ENCODE data around the gene ARRB2. TPM values are rescaled to one million over a fixed set of nuclear protein-coding genes. Genes with fewer than 3 reads are reported as not detected.

ARRB2 gene
- total RNA-seq, 1 donor from 2014 or later, result 13.0 TPM

DNA sequence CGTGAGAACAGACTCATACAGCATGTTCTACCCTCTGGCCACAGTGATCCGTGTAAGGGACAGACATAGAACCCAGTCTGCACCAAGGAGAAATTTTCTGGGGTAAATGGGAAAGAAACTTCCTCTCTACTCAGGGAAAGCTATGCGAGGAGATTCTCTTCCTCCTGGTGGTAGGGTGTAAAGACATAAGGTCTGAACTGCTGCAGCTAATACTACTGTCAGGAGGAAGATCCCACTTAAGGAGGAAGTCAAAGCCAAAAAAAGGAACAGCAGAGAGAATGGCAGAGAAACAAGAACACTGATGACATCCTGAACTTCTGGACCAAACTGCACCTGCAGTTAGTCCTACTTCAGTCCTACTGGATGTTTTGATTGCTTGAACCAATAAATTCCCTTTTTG lies 54.2 kb downstream of the ARRB2 start:
- DNase-seq, result no peak

GRCh38 chr17:4766201-4766600 lies 55.8 kb downstream of the ARRB2 start:
- DNase-seq, result no peak

- no peak for DNase-seq
Measured at GRCh38 chr17:4766723-4767122, 56.3 kb downstream of the ARRB2 start.

DNA sequence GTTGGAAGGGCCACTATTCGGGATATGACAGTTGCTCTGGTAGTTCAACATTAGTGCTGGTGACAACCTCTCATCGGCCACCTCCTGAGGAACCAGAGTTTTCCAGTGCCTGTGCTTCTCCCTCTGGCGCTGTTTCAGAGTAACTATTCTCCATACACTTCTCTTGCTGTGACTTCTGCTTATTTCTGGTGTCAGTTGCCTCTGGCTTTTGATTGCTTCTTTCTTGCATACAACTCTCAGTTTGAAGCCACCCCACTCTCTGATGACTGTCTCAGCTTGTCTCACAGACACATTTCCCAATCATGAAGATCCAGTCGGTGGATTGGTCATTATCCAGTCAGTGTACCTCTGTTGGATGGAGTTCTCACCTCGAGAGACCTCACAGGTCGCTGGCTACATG lies 57.9 kb downstream of the ARRB2 start:
- no peak for DNase-seq

DNA sequence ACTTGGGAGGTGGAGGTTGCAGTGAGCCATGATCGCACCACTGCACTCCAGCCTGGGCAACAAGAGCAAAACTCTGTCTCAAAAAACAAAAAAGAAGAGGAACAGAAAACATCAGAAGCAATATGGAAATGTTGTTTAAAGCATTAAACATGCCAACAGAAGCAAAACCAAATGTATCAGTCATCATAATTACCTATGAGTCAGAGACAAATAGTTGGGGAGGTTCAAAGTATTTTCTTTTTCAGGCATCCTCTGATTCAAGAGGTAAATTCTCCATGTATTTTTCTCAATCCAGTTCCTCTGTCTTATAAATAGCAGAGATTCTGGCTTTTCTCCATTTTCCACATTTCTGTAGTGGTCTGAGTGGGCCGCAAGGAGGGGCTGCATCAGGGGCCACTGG lies 59.2 kb downstream of the ARRB2 start:
- no peak for DNase-seq

Other genes with a start within 250 kb of the ARRB2 start
- gene SPNS2, start 211.8 kb upstream of the ARRB2 start, total RNA-seq, result 24.1 TPM
- gene MYBBP1A, start 155.2 kb upstream of the ARRB2 start, total RNA-seq, result 30.2 TPM
- 6.1 TPM for gene GGT6, start 150.1 kb upstream of the ARRB2 start, total RNA-seq
- gene SMTNL2, start 126.1 kb upstream of the ARRB2 start, total RNA-seq, result 14.9 TPM
- 2.9 TPM for gene ALOX15, start 69.0 kb upstream of the ARRB2 start, total RNA-seq
- gene PELP1, start 6.5 kb upstream of the ARRB2 start, total RNA-seq, result 20.4 TPM
- gene MED11, start 20.8 kb downstream of the ARRB2 start, total RNA-seq, result 8.7 TPM
- 0.89 TPM for gene ZMYND15, start 29.2 kb downstream of the ARRB2 start, total RNA-seq
- 6.5 TPM for gene CXCL16, start 29.3 kb downstream of the ARRB2 start, total RNA-seq
- gene TM4SF5, start 61.3 kb downstream of the ARRB2 start, total RNA-seq, result not detected
- gene VMO1, start 75.7 kb downstream of the ARRB2 start, total RNA-seq, result 1.6 TPM
- gene GLTPD2, start 78.3 kb downstream of the ARRB2 start, total RNA-seq, result not detected
- gene PSMB6, start 85.5 kb downstream of the ARRB2 start, total RNA-seq, result 78.3 TPM
- gene PLD2, start 96.5 kb downstream of the ARRB2 start, total RNA-seq, result 24.5 TPM
- 40.9 TPM for gene MINK1, start 122.7 kb downstream of the ARRB2 start, total RNA-seq
- gene C17orf107, start 188.9 kb downstream of the ARRB2 start, total RNA-seq, result 6.0 TPM
- gene CHRNE, start 192.5 kb downstream of the ARRB2 start, total RNA-seq, result 0.69 TPM
- gene GP1BA, start 221.6 kb downstream of the ARRB2 start, total RNA-seq, result 0.10 TPM
- gene SLC25A11, start 229.4 kb downstream of the ARRB2 start, total RNA-seq, result 34.2 TPM
- 20.6 TPM for gene RNF167, start 229.6 kb downstream of the ARRB2 start, total RNA-seq
- 160 TPM for gene PFN1, start 237.9 kb downstream of the ARRB2 start, total RNA-seq
- gene ENO3, start 240.5 kb downstream of the ARRB2 start, total RNA-seq, result 378 TPM